DMS153 treated with DMSO at 0.1 percent for 48 hours (cell line): ENCODE results near the gene ATAD1.
"Not testable (repeated sequence)": the region's sequence is repeated elsewhere in the genome, so short reads cannot be mapped to it uniquely, and the experiment has no call there.

Source experiments
- DNase-seq: peaks from one replicate; lab custom pipeline; 2025; ENCODE audit not compliant: unreplicated experiment; lab: John Stamatoyannopoulos, UW

The ATAD1 gene

DNA sequence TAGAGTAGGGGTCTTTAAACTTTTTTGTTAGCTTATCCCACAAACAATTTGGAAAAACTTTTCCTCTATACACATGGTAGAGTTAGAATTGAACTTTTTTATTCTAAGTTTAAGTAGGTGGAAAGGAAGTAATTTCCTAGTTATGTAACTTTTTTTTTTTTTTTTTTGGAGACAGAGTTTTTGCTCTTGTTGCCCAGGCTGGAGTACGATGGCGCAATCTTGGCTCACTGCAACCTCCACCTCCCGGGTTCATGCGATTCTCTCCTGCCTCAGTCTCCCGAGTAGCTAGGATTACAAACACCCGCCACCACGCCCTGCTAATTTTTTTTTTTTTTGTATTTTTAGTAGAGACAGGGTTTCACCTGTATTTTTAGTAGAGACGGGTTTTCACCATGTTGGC, 28.7 kb upstream of the ATAD1 start:
- not testable (repeated sequence) for DNase-seq

- DNase-seq, result no peak
Measured at GRCh38 chr10:87846023-87846422, 28.0 kb upstream of the ATAD1 start.

DNA sequence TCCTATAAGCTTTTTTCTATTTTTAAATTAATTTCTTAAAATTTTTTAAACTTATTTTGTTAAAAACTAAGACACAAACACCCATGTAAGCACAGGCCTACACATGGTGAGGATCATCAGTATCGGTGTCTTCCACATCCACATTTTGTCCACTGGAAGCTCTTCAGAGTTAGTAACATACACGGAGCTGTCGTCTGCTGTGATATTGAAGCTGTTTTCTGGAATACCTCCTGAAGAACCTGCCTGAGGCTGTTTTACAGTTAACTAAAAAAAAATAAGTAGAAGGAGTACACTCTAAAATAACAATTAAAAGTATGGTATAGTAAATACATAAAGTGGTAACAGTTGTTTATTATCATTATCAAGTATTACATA, 27.6 kb upstream of the ATAD1 start:
- DNase-seq, result no peak

DNA sequence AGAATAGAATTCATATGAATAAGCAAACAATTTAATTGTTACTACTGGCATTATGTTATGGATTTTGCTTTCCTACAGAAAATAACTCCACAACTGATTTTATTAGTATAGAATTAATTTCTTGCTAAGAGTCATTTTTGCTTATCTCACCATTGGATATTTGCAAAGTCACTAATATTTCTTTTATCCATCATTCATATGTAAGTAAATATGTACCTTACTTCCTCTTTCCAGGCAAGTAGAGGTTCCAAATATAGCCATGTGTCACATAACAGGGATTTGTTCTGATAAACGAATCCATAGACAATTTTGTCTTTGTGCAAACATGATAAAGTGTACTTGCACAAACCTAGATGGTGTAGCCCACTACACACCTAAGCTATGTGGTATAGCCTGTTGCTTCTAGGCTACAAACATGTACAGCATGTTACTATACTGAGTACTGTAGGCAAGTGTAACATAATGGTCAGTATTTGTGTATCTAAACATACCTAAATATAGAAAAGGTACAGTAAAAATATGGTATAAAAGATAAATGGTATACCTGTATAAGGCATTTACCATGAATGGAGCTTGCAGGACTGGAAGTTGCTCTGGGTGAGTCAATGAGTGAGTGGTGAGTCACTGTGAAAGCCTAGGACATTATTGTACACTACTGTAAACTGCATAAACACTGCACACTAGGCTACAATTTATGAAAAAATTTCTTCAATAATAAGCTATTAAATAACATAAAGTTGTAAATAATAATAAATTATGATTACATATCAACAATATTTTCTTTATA, 27.0 kb upstream of the ATAD1 start:
- no peak for DNase-seq

GRCh38 chr10:87843714-87844113, 25.7 kb upstream of the ATAD1 start:
- no peak for DNase-seq

GRCh38 chr10:87842776-87843497, 24.9 kb upstream of the ATAD1 start:
- DNase-seq, result no peak

DNA sequence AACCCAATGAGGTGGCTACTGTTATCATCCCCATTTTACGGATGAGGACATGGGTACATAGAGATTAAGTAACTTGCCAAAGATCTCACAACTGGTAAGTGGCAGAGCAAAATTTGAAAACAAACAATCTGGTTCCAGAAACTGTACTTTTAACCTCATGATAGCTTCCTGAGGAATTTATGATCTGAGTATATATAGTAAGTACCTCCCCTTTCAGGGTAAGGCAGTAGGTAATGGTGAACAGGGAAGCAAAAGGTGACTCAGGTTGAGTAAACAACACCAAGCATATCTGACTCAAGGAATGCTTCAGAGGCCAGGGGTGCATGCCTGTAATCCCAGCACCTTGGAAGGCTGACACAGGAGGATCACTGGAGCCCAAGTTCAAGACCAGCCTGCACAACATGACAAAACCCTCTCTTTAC, 24.2 kb upstream of the ATAD1 start:
- DNase-seq, result no peak

DNA sequence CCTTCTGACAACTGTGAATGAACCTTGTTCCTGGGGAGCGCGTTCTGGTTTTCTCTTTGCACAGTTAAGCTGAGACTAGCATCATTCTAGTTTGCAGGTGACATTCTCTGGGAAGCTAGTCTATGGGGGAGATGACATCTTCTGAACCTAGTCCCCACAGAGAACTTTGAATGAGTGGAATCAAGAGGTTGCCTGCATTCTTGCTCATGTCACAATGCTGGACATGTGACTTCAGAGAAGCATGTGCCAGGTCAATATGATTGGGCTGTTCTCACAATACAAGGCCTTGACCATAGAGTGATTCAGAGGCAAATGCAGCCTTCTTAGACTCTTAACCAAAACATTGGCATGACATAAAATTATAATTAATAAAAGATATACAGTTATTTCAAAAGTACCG, 23.2 kb upstream of the ATAD1 start:
- DNase-seq, result no peak

DNA sequence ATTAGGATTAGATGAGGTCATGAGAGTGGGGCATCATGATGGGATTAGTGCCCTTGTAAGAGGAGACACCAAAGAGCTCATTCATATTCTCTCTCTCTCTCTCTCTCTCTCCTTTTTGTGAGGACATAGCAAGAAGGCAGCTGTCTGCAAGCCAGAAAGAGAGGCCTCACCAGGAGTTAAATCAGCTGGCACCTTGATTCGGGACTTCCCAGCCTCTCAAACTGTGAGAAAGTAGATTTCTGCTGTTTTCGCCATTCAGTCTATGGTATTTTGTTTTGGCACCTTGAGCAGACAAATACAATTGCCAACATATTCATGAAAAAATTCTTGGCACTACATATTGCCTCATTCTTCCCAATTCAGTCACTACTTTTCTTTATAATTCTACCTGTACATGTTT, 20.6 kb upstream of the ATAD1 start:
- DNase-seq, result no peak

GRCh38 chr10:87837445-87837844, 19.4 kb upstream of the ATAD1 start:
- DNase-seq, result no peak

GRCh38 chr10:87836098-87836497, 18.1 kb upstream of the ATAD1 start:
- DNase-seq, result no peak

DNA sequence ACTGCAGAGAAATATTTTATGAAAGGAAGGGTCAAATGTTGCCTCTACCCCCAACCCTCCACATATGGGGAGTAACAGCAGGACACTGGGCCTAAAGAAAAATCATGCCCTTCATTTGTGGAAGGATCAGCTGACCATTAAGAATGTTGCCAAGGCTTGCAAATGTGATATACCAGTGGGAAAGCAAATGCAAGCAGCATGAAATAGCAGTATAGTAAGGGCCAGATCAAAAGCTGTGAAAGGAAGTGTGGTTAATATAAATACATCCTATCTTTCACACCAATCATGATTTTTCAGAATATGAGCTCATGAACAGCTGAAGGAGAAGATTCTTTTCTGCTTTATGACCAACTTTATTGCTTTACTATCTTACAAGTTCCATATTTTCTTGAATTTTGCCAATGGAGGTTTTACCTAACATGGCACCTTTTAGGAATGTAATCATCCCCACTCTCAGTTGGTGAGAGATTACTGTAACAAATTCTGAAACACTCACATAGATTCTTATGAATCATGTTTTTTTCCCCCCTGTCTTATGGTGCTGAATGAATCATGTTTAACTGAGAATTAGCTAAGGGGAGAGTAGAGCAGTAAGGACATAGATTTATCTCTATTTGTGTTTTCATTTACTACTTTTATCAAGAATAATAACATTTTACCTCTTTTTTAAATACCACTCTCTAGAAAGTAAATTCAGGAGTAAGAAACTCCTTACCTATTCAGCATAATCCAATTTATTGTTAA, 12.1 kb upstream of the ATAD1 start:
- no peak for DNase-seq

DNA sequence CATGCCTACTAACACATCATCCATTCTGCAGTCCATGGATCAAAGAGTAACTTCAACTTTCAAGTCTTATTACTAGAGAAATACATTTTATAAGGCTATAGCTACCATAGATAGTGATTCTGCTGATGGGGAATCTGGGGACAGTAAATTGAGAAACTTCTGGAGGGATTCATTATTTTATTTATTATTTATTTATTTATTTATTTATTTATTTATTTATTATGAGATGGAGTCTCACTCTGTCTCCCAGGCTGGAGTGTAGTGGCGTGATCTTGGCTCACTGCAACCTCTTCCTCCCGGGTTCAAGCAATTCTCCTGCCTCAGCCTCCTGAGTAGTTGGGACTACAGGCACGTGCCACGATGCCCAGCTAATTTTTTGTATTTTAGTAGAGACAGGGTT, 11.0 kb upstream of the ATAD1 start:
- DNase-seq, result not testable (repeated sequence)

GRCh38 chr10:87827681-87828080, 9.7 kb upstream of the ATAD1 start:
- no peak for DNase-seq

- no peak for DNase-seq
Measured at GRCh38 chr10:87826653-87827052, 8.6 kb upstream of the ATAD1 start.

GRCh38 chr10:87819289-87819585, 1.2 kb upstream of the ATAD1 start:
- no peak for DNase-seq

DNA sequence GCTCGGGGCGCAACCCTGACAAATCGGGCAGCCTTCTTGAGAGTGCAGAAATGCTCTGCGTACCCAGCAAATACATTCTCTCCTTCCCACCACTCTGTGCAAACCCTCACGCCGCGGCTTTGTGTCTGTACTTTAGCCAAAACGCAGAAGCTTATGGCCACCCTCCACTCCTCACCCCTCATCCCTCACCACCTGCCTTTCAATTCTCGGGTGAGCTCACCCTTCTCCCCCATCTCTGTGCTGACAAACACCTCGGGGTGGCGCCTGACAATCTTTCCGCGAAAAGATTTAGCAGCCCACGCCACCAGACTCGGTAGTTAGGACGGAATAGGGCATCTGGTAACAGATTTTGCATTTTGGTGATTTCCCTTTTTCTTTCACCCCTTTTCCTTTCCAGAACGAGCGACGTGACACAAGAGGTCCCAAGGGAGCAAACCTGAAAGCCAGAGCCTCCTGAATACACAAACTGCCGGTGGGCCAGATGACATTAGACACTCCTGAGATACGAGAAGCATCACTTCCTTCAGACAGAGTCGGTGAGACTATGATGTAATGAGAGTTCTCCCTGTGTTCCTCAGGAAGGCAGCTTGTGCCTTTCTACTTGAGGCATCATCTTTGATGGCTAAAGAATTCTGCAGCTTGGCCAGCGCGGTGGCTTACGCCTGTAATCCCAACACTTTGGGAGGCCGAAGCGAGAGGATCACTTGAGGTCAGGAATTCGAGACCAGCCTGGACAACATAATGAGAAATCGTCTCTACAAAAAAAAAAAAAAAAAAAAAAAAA, 671 bp upstream of the ATAD1 start:
- DNase-seq, result peak; percentile 41

- no peak for DNase-seq
Measured at GRCh38 chr10:87816898-87817608, 973 bp downstream of the ATAD1 start.

- no peak for DNase-seq
Measured at GRCh38 chr10:87816163-87816897, 1.7 kb downstream of the ATAD1 start.

GRCh38 chr10:87804939-87805569, 13.0 kb downstream of the ATAD1 start:
- DNase-seq, result no peak
